GM19328 (cell line): ENCODE results near the gene LTC4S.
"Not testable (repeated sequence)": the region's sequence is repeated elsewhere in the genome, so short reads cannot be mapped to it uniquely, and the experiment has no call there.

Experiments used
- ATAC-seq: cut with Tn5 transposase; IDR thresholded peaks from one replicate; pipeline ENCODE4 v1.9.1; 2021; ENCODE audit warnings: mild to moderate bottlenecking, moderate library complexity; ENCODE audit not compliant: unreplicated experiment

LTC4S gene

GRCh38 chr5:179793468-179794139 is at the start of gene LTC4S:
Gene LTC4S, plus strand, starts transcription at chr5:179793986. Its CDS starts 95 bp downstream, at chr5:179794081.
- no peak for ATAC-seq

GRCh38 chr5:179744106-179744505 is 49.7 kb upstream of the LTC4S start:
- ATAC-seq, result not testable (repeated sequence)

- ATAC-seq, result no peak
Observed at GRCh38 chr5:179746872-179747271, 46.9 kb upstream of the LTC4S start.

GRCh38 chr5:179747811-179748210 is 46.0 kb upstream of the LTC4S start:
- no peak for ATAC-seq

GRCh38 chr5:179749857-179750508 is 43.8 kb upstream of the LTC4S start:
- no peak for ATAC-seq

- ATAC-seq, result no peak
Observed at GRCh38 chr5:179753971-179754370, 39.8 kb upstream of the LTC4S start.

- no peak for ATAC-seq
Observed at GRCh38 chr5:179755022-179755421, 38.8 kb upstream of the LTC4S start.

GRCh38 chr5:179758955-179759354 is 34.8 kb upstream of the LTC4S start:
- no peak for ATAC-seq

GRCh38 chr5:179759581-179760551 is 33.9 kb upstream of the LTC4S start:
- ATAC-seq, result no peak

- no peak for ATAC-seq
Observed at GRCh38 chr5:179762079-179762780, 31.6 kb upstream of the LTC4S start.

GRCh38 chr5:179762781-179763176 is 31.0 kb upstream of the LTC4S start:
- ATAC-seq, result no peak

- no peak for ATAC-seq
Observed at GRCh38 chr5:179763215-179763945, 30.4 kb upstream of the LTC4S start.

- no peak for ATAC-seq
Observed at GRCh38 chr5:179764056-179764455, 29.7 kb upstream of the LTC4S start.

GRCh38 chr5:179765400-179765799 is 28.4 kb upstream of the LTC4S start:
- ATAC-seq, result no peak

- no peak for ATAC-seq
Observed at GRCh38 chr5:179766021-179766725, 27.6 kb upstream of the LTC4S start.

GRCh38 chr5:179766726-179767455 is 26.9 kb upstream of the LTC4S start:
- no peak for ATAC-seq

GRCh38 chr5:179767496-179768100 is 26.2 kb upstream of the LTC4S start:
- ATAC-seq, result no peak

- ATAC-seq, result no peak
Observed at GRCh38 chr5:179768326-179769085, 25.3 kb upstream of the LTC4S start.
